ENCODE measurements around the gene COL4A2. TPM values are rescaled to one million over a fixed set of nuclear protein-coding genes. Genes with fewer than 3 reads are reported as not detected.
A peak's percentile ranks its signal among the peaks of the same experiment; 100 is the strongest.

Gene COL4A2
- total RNA-seq, 3 donors from 2014 or later (not counting 1 experiment from before 2014, with no cell fraction given), result not detected

- Mint-ChIP-seq H3K27me3 (ENCODE audit: low read depth in 2 of 2) (peaks cover 19 to 35% of the 10 kb centered on the region in 2 donors), H3K27ac (no peak overlapping the region), H3K4me3 (no peak overlapping the region), H3K9me3 (peaks cover 0 to 2% of the 10 kb centered on the region in 2 donors), H3K4me1 (peaks cover 17 to 18% of the 10 kb centered on the region in 2 donors), H3K36me3 (no peaks in the 10 kb centered on the region)
- no peaks in the 10 kb centered on the region for H3K9me3 ChIP-seq (ENCODE audit: control insufficient read depth, insufficient read depth, low read length)
- no peak for ATAC-seq
- H3K4me3 ChIP-seq (ENCODE audit: low read length), result no peak overlapping the region
- TF ChIP-seq CTCF (IDR thresholded peaks at IDR 0.05), result no peak
- peaks cover 18% of the 10 kb centered on the region for H3K4me1 ChIP-seq (ENCODE audit: control insufficient read depth, insufficient read depth, low read length)
- no peaks in the 10 kb centered on the region for H3K36me3 ChIP-seq (ENCODE audit: control insufficient read depth, insufficient read depth, low read length)
- intact Hi-C loops (cut with micrococcal nuclease), result no loop called here
- no peak for DNase-seq
- H3K27ac ChIP-seq (ENCODE audit: low read length), result no peak overlapping the region
- no peaks in the 10 kb centered on the region for H3K27me3 ChIP-seq (ENCODE audit: control insufficient read depth, insufficient read depth, low read length)
- 59% methylated on average over 13 of the region's 13 CpGs for WGBS (ENCODE audit: insufficient coverage)
Measured at GRCh38 chr13:110338441-110339101, 31.5 kb downstream of the COL4A2 start.

GRCh38 chr13:110339263-110339662 lies 32.2 kb downstream of the COL4A2 start:
- Mint-ChIP-seq H3K36me3 (no peaks in the 10 kb centered on the region), H3K4me3 (no peak overlapping the region), H3K27ac (no peak overlapping the region), H3K9me3 (peaks cover 0 to 2% of the 10 kb centered on the region in 2 donors), H3K4me1 (peaks cover 17 to 18% of the 10 kb centered on the region in 2 donors), H3K27me3 (ENCODE audit: low read depth in 2 of 2) (peaks cover 19 to 31% of the 10 kb centered on the region in 2 donors)
- peaks cover 18% of the 10 kb centered on the region for H3K4me1 ChIP-seq (ENCODE audit: control insufficient read depth, insufficient read depth, low read length)
- intact Hi-C loops (cut with micrococcal nuclease), result no loop called here
- no peaks in the 10 kb centered on the region for H3K36me3 ChIP-seq (ENCODE audit: control insufficient read depth, insufficient read depth, low read length)
- no peak for ATAC-seq
- no peak for DNase-seq
- no peak overlapping the region for H3K27ac ChIP-seq (ENCODE audit: low read length)
- TF ChIP-seq CTCF (IDR thresholded peaks at IDR 0.05), result no peak
- 73% methylated on average over 6 of the region's 6 CpGs for WGBS (ENCODE audit: insufficient coverage)
- H3K9me3 ChIP-seq (ENCODE audit: control insufficient read depth, insufficient read depth, low read length), result no peaks in the 10 kb centered on the region
- H3K27me3 ChIP-seq (ENCODE audit: control insufficient read depth, insufficient read depth, low read length), result no peaks in the 10 kb centered on the region
- no peak overlapping the region for H3K4me3 ChIP-seq (ENCODE audit: low read length)

- intact Hi-C loops (cut with micrococcal nuclease), result no loop called here
- Mint-ChIP-seq H3K9me3 (peaks cover 0 to 2% of the 10 kb centered on the region in 2 donors), H3K27ac (no peak overlapping the region), H3K36me3 (no peaks in the 10 kb centered on the region), H3K4me3 (peak overlapping the region; percentile 81), H3K4me1 (peaks cover 17 to 18% of the 10 kb centered on the region in 2 donors), H3K27me3 (ENCODE audit: low read depth in 2 of 2) (peaks cover 17 to 23% of the 10 kb centered on the region in 2 donors)
- Histone ChIP-seq H3K27me3 (ENCODE audit: control insufficient read depth, insufficient read depth, low read length) (no peaks in the 10 kb centered on the region), H3K9me3 (ENCODE audit: control insufficient read depth, insufficient read depth, low read length) (no peaks in the 10 kb centered on the region), H3K4me1 (ENCODE audit: control insufficient read depth, insufficient read depth, low read length) (peaks cover 18% of the 10 kb centered on the region), H3K27ac (ENCODE audit: low read length) (no peak overlapping the region), H3K4me3 (ENCODE audit: low read length) (no peak overlapping the region), H3K36me3 (ENCODE audit: control insufficient read depth, insufficient read depth, low read length) (no peaks in the 10 kb centered on the region)
- 94% methylated on average over 8 of the region's 9 CpGs for WGBS (ENCODE audit: insufficient coverage)
- DNase-seq, result no peak
- ATAC-seq, result no peak
- TF ChIP-seq CTCF (IDR thresholded peaks at IDR 0.05), result no peak
Measured at GRCh38 chr13:110339975-110340550, 33.0 kb downstream of the COL4A2 start.

Measured in natural killer cell (primary cell).